HEK293 (cell line): ENCODE measurements around the gene PTPRN2.

Source experiments
- CTCF ChIA-PET: fragments of 350-600 bp; formaldehyde crosslinking; extraction: SDS; loops from one replicate; lab custom pipeline; 2021; ENCODE audit warnings: antibody characterized with exemption; lab: Yijun Ruan, JAX
- POLR2A ChIA-PET: fragments of 300-600 bp; formaldehyde crosslinking; extraction: SDS; loops from one replicate; lab custom pipeline; 2020; ENCODE audit warnings: antibody characterized with exemption, inconsistent platforms; lab: Yijun Ruan, JAX
- H3K27ac ChIP-seq: fragments of 200-500 bp; sonication (Bioruptor generic); 2 replicates; pipeline ENCODE4 v1.5.1; 2014; ENCODE audit warnings: low read depth, low read length, control low read depth, inconsistent platforms; ENCODE audit errors: extremely low read depth
- H3K36me3 ChIP-seq, 2 experiments: fragments of 200-500 bp in 1 of 2; sonication (Bioruptor generic) in 1 of 2; 1 replicate in 1 of 2; 2 replicates in 1 of 2; pipeline ENCODE4 v1.5.1; 2014 to 2017; ENCODE audit warnings: inconsistent platforms in 2 of 2, low read length in 2 of 2; ENCODE audit not compliant: control insufficient read depth in 2 of 2, insufficient read depth in 1 of 2
- H3K4me1 ChIP-seq: fragments of 200-500 bp; sonication (Bioruptor generic); 2 replicates; pipeline ENCODE4 v1.5.1; 2014; ENCODE audit warnings: mild to moderate bottlenecking, low read length, inconsistent platforms; ENCODE audit not compliant: control insufficient read depth, insufficient read depth
- H3K4me3 ChIP-seq: 2 replicates; pipeline ENCODE4 v1.5.1; 2011; ENCODE audit warnings: low read depth, mild to moderate bottlenecking, control low read depth, low read length, moderate library complexity
- H3K9me3 ChIP-seq: fragments of 200-500 bp; sonication (Bioruptor generic); 2 replicates; pipeline ENCODE4 v1.5.1; 2014; ENCODE audit warnings: low read depth, low read length, inconsistent platforms; ENCODE audit not compliant: control insufficient read depth, insufficient read depth
- FEZF1 ChIP-seq: fragments of 450-650 bp; formaldehyde crosslinking; IDR thresholded peaks from 2 replicates; pipeline ENCODE4 v1.5.1; 2016; ENCODE audit warnings: missing biosample characterization, missing genetic modification characterization
- HOXD13 ChIP-seq: sonication (generic); formaldehyde crosslinking; IDR thresholded peaks from 2 replicates; pipeline ENCODE4 v1.8.0; 2022; ENCODE audit warnings: missing genetic modification reagents, borderline replicate concordance
- SCRT2 ChIP-seq: fragments of 450-650 bp; formaldehyde crosslinking; IDR thresholded peaks from 2 replicates; pipeline ENCODE4 v1.5.1; 2016; ENCODE audit warnings: missing biosample characterization, missing genetic modification characterization
- SETDB1 ChIP-seq: IDR thresholded peaks from one replicate; pipeline ENCODE4 v1.6.1; 2017; ENCODE audit warnings: mild to moderate bottlenecking, low read length, moderate library complexity, mixed read lengths; ENCODE audit not compliant: insufficient read length
- ZBTB7A ChIP-seq: fragments of 450-650 bp; formaldehyde crosslinking; IDR thresholded peaks from 2 replicates; pipeline ENCODE4 v1.5.1; 2016; ENCODE audit warnings: low read depth, missing biosample characterization, missing genetic modification characterization
- ZBTB8A ChIP-seq: fragments of 450-650 bp; formaldehyde crosslinking; IDR thresholded peaks from 2 replicates; pipeline ENCODE4 v1.5.1; 2016; ENCODE audit warnings: missing biosample characterization, missing genetic modification characterization
- ZFP41 ChIP-seq: fragments of 450-650 bp; formaldehyde crosslinking; IDR thresholded peaks from 2 replicates; pipeline ENCODE4 v1.5.1; 2016; ENCODE audit warnings: missing biosample characterization, missing genetic modification characterization, borderline replicate concordance
- ZIC2 ChIP-seq: fragments of 450-650 bp; formaldehyde crosslinking; IDR thresholded peaks from 2 replicates; pipeline ENCODE4 v1.5.1; 2016; ENCODE audit warnings: missing biosample characterization, missing genetic modification characterization
- ZNF132 ChIP-seq: fragments of 450-650 bp; formaldehyde crosslinking; IDR thresholded peaks from 2 replicates; pipeline ENCODE4 v1.5.1; 2017; ENCODE audit warnings: missing biosample characterization, missing genetic modification characterization, borderline replicate concordance
- ZNF184 ChIP-seq: fragments of 450-650 bp; IDR thresholded peaks from 2 replicates; pipeline ENCODE4 v1.5.1; 2018; ENCODE audit warnings: missing biosample characterization, mild to moderate bottlenecking, missing genetic modification characterization
- ZNF211 ChIP-seq: fragments of 450-650 bp; formaldehyde crosslinking; IDR thresholded peaks from 2 replicates; pipeline ENCODE4 v1.5.1; 2016; ENCODE audit warnings: low read depth, missing biosample characterization, missing genetic modification characterization
- ZNF221 ChIP-seq: fragments of 450-650 bp; formaldehyde crosslinking; IDR thresholded peaks from 2 replicates; pipeline ENCODE4 v1.5.1; 2017; ENCODE audit warnings: missing biosample characterization, missing genetic modification characterization, borderline replicate concordance
- ZNF223 ChIP-seq: fragments of 450-650 bp; formaldehyde crosslinking; IDR thresholded peaks from 2 replicates; pipeline ENCODE4 v1.5.1; 2016; ENCODE audit warnings: missing biosample characterization, missing genetic modification characterization
- ZNF24 ChIP-seq: fragments of 450-650 bp; formaldehyde crosslinking; IDR thresholded peaks from 2 replicates; pipeline ENCODE4 v1.5.1; 2016; ENCODE audit warnings: missing biosample characterization, missing genetic modification characterization
- ZNF266 ChIP-seq: fragments of 450-650 bp; formaldehyde crosslinking; IDR thresholded peaks from 2 replicates; pipeline ENCODE4 v1.5.1; 2016; ENCODE audit warnings: missing biosample characterization, missing genetic modification characterization, low read depth
- ZNF292 ChIP-seq: fragments of 450-650 bp; formaldehyde crosslinking; IDR thresholded peaks from 2 replicates; pipeline ENCODE4 v1.5.1; 2016; ENCODE audit warnings: low read depth, missing biosample characterization, missing genetic modification characterization, borderline replicate concordance
- ZNF341 ChIP-seq: fragments of 450-650 bp; formaldehyde crosslinking; IDR thresholded peaks from 2 replicates; pipeline ENCODE4; 2016; ENCODE audit warnings: low read depth, missing biosample characterization, missing genetic modification characterization
- ZNF354C ChIP-seq: fragments of 450-650 bp; formaldehyde crosslinking; IDR thresholded peaks from 2 replicates; pipeline ENCODE4 v1.5.1; 2016; ENCODE audit warnings: missing biosample characterization, missing genetic modification characterization, low read depth, borderline replicate concordance
- ZNF366 ChIP-seq: fragments of 450-650 bp; formaldehyde crosslinking; conservative IDR thresholded peaks from 2 replicates; pipeline ENCODE4 v1.5.1; 2016; ENCODE audit warnings: missing biosample characterization, missing genetic modification characterization
- ZNF391 ChIP-seq: fragments of 450-650 bp; formaldehyde crosslinking; IDR thresholded peaks from 2 replicates; pipeline ENCODE4 v1.5.1; 2016; ENCODE audit warnings: low read depth, missing biosample characterization, missing genetic modification characterization, borderline replicate concordance
- ZNF394 ChIP-seq: fragments of 450-650 bp; formaldehyde crosslinking; IDR thresholded peaks from 2 replicates; pipeline ENCODE4 v1.5.1; 2016; ENCODE audit warnings: missing biosample characterization, missing genetic modification characterization, mild to moderate bottlenecking, moderate library complexity, borderline replicate concordance
- ZNF561 ChIP-seq: fragments of 450-650 bp; IDR thresholded peaks from 2 replicates; pipeline ENCODE4 v1.5.1; 2018; ENCODE audit warnings: missing biosample characterization, missing genetic modification characterization, borderline replicate concordance
- ZNF596 ChIP-seq: fragments of 450-650 bp; IDR thresholded peaks from 2 replicates; pipeline ENCODE4 v1.5.0; 2018; ENCODE audit warnings: missing biosample characterization, mild to moderate bottlenecking, missing genetic modification characterization, moderate library complexity
- ZNF621 ChIP-seq: fragments of 450-650 bp; formaldehyde crosslinking; IDR thresholded peaks from 2 replicates; pipeline ENCODE4 v1.5.1; 2017; ENCODE audit warnings: missing biosample characterization, missing genetic modification characterization
- ZNF624 ChIP-seq: fragments of 450-650 bp; formaldehyde crosslinking; IDR thresholded peaks from 2 replicates; pipeline ENCODE4 v1.5.1; 2017; ENCODE audit warnings: missing biosample characterization, missing genetic modification characterization
- ZNF629 ChIP-seq: fragments of 450-650 bp; formaldehyde crosslinking; IDR thresholded peaks from 2 replicates; pipeline ENCODE4 v1.5.1; 2017; ENCODE audit warnings: missing biosample characterization, missing genetic modification characterization
- ZNF658 ChIP-seq: fragments of 450-650 bp; formaldehyde crosslinking; IDR thresholded peaks from 2 replicates; pipeline ENCODE4; 2016; ENCODE audit warnings: missing biosample characterization, missing genetic modification characterization
- ZNF664 ChIP-seq: fragments of 450-650 bp; formaldehyde crosslinking; IDR thresholded peaks from 2 replicates; pipeline ENCODE4 v1.5.1; 2016; ENCODE audit warnings: missing biosample characterization, missing genetic modification characterization
- ZNF747 ChIP-seq: fragments of 450-650 bp; formaldehyde crosslinking; IDR thresholded peaks from 2 replicates; pipeline ENCODE4 v1.5.1; 2016; ENCODE audit warnings: missing biosample characterization, missing genetic modification characterization
- ZNF76 ChIP-seq: fragments of 450-650 bp; formaldehyde crosslinking; IDR thresholded peaks from 2 replicates; pipeline ENCODE4; 2016; ENCODE audit warnings: low read depth, missing biosample characterization, missing genetic modification characterization, borderline replicate concordance
- ZNF768 ChIP-seq: fragments of 450-650 bp; formaldehyde crosslinking; IDR thresholded peaks from 2 replicates; pipeline ENCODE4 v1.5.1; 2018; ENCODE audit warnings: missing biosample characterization, mild to moderate bottlenecking, missing genetic modification characterization
- ZSCAN23 ChIP-seq: fragments of 450-650 bp; formaldehyde crosslinking; IDR thresholded peaks from 2 replicates; pipeline ENCODE4 v1.5.1; 2016; ENCODE audit warnings: missing biosample characterization, missing genetic modification characterization
- ZXDB ChIP-seq: fragments of 450-650 bp; formaldehyde crosslinking; IDR thresholded peaks from 2 replicates; pipeline ENCODE4 v1.5.1; 2016; ENCODE audit warnings: missing biosample characterization, missing genetic modification characterization
- TF ChIP-seq, protein P1 (sequence below): fragments of 450-650 bp; formaldehyde crosslinking; IDR thresholded peaks from 2 replicates; pipeline ENCODE4 v1.5.1; 2016; ENCODE audit warnings: missing biosample characterization, missing genetic modification characterization

Gene PTPRN2

DNA sequence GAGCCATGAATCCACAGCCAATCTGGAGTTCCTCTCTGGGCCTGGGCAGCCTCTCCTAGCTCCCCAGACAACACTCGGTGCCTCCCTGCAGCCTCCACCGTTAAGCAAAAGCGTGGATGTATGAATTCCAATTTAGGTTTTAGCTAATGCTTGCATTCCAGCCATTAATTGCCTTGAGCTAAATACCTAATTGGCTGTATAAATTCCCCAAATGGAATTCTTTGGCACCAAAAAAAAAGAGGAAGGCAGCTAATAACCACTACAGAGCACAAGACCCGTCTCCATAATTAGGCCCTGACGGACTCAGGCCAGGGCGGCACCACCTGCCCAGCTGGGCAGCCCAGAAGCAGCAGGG, 140.5 kb downstream of the PTPRN2 start:
- ChIA-PET POLR2A (no interaction called here), CTCF (no interaction called here)
- no peak for TF ChIP-seq ZNF223
- no peak for TF ChIP-seq ZBTB7A (tag by site-specific recombination)
- no peak for TF ChIP-seq ZNF354C
- TF ChIP-seq ZNF221 (tag by site-specific recombination): no peak
- TF ChIP-seq ZNF341 (tag by site-specific recombination): no peak
- no peak for TF ChIP-seq ZNF596 (tag by site-specific recombination)
- no peak for TF ChIP-seq ZNF132
- no peak for TF ChIP-seq ZNF747 (tag by site-specific recombination)
- no peak for TF ChIP-seq ZNF211 (tag by site-specific recombination)
- TF ChIP-seq ZNF664 (tag by site-specific recombination): no peak
- TF ChIP-seq ZNF266 (tag by site-specific recombination): no peak
- no peak for TF ChIP-seq ZFP41 (tag by site-specific recombination)
- no peak for TF ChIP-seq FEZF1 (tag by site-specific recombination)
- TF ChIP-seq ZNF366 (tag by site-specific recombination): no peak
- no peak for TF ChIP-seq SETDB1
- TF ChIP-seq ZNF624 (tag by site-specific recombination): no peak
- TF ChIP-seq ZNF629: no peak
- H3K4me1 ChIP-seq: no peaks in the 10 kb centered on the region
- no peak overlapping the region for H3K4me3 ChIP-seq
- H3K27ac ChIP-seq: no peak overlapping the region
- H3K9me3 ChIP-seq: no peaks in the 10 kb centered on the region
- H3K36me3 ChIP-seq: no peaks in the 10 kb centered on the region

GRCh38 chr7:158446706-158447105, 140.9 kb downstream of the PTPRN2 start:
- no peak overlapping the region for H3K27ac ChIP-seq
- no peak overlapping the region for H3K4me3 ChIP-seq
- POLR2A ChIA-PET: no interaction called here
- H3K36me3 ChIP-seq: no peaks in the 10 kb centered on the region
- CTCF ChIA-PET: no interaction called here
- no peaks in the 10 kb centered on the region for H3K9me3 ChIP-seq
- H3K4me1 ChIP-seq: no peaks in the 10 kb centered on the region
- TF ChIP-seq ZNF621: no peak
- TF ChIP-seq SCRT2 (tag by site-specific recombination): no peak
- TF ChIP-seq, protein P1, sequence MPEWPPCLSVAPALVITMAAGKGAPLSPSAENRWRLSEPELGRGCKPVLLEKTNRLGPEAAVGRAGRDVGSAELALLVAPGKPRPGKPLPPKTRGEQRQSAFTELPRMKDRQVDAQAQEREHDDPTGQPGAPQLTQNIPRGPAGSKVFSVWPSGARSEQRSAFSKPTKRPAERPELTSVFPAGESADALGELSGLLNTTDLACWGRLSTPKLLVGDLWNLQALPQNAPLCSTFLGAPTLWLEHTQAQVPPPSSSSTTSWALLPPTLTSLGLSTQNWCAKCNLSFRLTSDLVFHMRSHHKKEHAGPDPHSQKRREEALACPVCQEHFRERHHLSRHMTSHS: no peak
- no peak for TF ChIP-seq ZXDB (tag by site-specific recombination)
- no peak for TF ChIP-seq ZNF76 (tag by site-specific recombination)
- TF ChIP-seq ZSCAN23 (tag by site-specific recombination): no peak
- TF ChIP-seq ZNF391: no peak
- TF ChIP-seq ZNF561 (tag by site-specific recombination): no peak
- TF ChIP-seq ZIC2 (tag by site-specific recombination): no peak
- no peak for TF ChIP-seq ZNF658 (tag by site-specific recombination)
- TF ChIP-seq ZNF768 (tag by site-specific recombination): no peak
- TF ChIP-seq ZBTB8A (tag by site-specific recombination): no peak
- no peak for TF ChIP-seq HOXD13 (CRISPR knock-in tag)
- no peak for TF ChIP-seq ZNF366 (tag by site-specific recombination)
- no peak for TF ChIP-seq ZNF24
- TF ChIP-seq ZNF184 (tag by site-specific recombination): no peak
- no peak for TF ChIP-seq ZNF394
- no peak for TF ChIP-seq ZNF292 (tag by site-specific recombination)
